Iris pigment epithelial cell (primary cell): ENCODE measurements around the gene UMAD1.
"Not testable (repeated sequence)": the region's sequence is repeated elsewhere in the genome, so short reads cannot be mapped to it uniquely, and the experiment has no call there.

Experiments
- DNase-seq: peaks from one replicate; pipeline ENCODE4 v3.0.0-alpha.2; 2011; ENCODE audit warnings: low read depth

Gene UMAD1

GRCh38 chr7:7798510-7798909, 158.0 kb downstream of the UMAD1 start:
- no peak for DNase-seq

- DNase-seq: peak; percentile 50
These were observed 158.6 kb downstream of the UMAD1 start for GRCh38 chr7:7799138-7799537.

DNA sequence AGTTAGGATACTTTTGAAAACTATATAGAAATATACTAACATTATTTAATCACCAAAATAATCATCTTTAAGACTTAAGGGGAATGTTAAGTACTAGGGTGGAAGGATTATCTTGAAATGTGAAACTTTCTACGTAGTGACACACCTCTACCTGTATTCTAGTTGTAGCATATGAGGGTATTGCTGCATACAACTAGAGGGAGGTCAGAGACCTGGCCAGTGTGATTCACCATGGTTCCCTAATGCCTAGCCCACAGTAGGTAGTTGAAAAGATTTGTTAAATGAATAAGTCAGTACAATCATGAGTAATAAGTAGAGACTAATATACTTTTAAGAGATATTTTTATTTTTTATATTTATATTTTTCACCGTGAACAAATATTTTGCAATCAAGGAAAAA, 162.0 kb downstream of the UMAD1 start:
- DNase-seq: no peak

GRCh38 chr7:7803715-7804178, 163.2 kb downstream of the UMAD1 start:
- DNase-seq: no peak

- not testable (repeated sequence) for DNase-seq
These were observed 164.3 kb downstream of the UMAD1 start for GRCh38 chr7:7804822-7805221.

- DNase-seq: no peak
These were observed 165.1 kb downstream of the UMAD1 start for GRCh38 chr7:7805511-7806153.

GRCh38 chr7:7808156-7808555, 167.6 kb downstream of the UMAD1 start:
- peak; percentile 83 for DNase-seq

GRCh38 chr7:7808626-7809025, 168.1 kb downstream of the UMAD1 start:
- no peak for DNase-seq

- DNase-seq: no peak
These were observed 169.8 kb downstream of the UMAD1 start for GRCh38 chr7:7810380-7810779.

- no peak for DNase-seq
These were observed 170.3 kb downstream of the UMAD1 start for GRCh38 chr7:7810826-7811225.

GRCh38 chr7:7812112-7812511, 171.6 kb downstream of the UMAD1 start:
- DNase-seq: no peak

DNA sequence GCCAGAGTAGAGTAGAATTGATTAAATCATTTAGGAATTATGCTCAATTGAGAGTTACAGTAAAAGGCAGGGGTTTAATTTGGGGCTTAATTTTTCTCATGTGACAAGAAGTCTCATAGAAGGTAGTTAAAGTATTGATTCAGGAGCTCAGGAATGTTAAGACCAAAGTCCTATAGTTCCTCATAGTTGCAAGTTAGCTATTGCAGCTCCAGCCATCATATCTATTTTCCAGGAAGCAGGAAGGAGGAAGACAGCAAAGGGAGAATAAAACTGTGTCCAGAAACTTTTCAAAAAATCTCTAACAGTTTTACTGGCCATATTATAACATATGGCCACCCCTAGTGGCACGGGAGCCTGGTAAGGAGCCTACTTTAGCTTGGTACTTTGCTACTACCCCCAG, 174.8 kb downstream of the UMAD1 start:
- DNase-seq: no peak

GRCh38 chr7:7816084-7816483, 175.5 kb downstream of the UMAD1 start:
- no peak for DNase-seq

DNA sequence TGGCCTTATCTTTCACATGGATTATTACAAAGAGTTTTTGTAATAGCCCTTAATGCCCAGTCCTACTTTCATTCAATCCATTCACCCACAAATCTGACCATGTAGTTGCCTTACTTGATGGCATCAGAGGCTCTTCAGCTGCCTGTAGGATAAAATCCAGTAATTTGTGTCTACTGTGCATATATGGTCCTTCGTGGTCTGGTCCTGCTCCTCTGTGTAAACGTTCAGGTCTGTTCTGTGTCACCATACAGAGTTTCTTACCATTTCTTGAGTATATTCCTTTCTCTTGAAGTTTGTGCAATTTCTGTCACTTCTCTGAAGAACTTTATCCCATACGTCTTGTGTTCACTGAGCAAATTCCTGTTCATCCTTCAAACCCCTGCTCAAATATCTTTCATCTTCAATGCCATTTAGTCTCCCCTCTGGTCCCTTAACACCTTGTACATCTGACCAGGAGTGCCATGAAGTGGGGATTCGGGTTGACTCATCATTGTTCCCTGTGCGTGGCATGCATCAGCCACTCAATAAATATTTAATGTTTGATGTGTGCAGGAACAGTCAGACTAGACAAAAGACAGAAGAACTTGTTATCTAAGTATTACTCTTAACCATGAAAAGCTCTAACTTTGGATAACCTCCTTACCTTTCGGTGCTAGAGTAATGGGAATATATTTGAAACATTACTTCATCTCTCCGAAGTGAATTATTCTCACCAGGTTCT, 176.4 kb downstream of the UMAD1 start:
- no peak for DNase-seq

DNA sequence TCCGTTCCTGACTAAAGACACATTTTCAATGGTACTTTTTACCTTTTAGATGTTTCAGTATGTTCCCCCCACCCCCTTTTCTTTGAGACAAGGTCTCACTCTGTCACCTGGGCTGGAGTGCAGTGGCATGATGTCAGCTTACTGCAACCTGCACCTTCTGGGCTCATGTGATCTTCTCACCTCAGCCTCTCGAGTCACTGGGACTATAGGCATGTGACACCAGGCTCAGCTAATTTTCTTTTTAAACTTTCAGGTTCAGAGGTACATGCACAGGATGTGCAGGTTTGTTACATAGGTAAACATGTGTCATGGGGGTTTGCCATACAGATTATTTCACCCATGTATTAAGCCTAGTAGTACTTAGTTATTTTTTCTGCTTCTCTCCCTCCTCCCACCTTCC, 177.2 kb downstream of the UMAD1 start:
- DNase-seq: no peak

- not testable (repeated sequence) for DNase-seq
These were observed 177.6 kb downstream of the UMAD1 start for GRCh38 chr7:7818179-7818578.

GRCh38 chr7:7819442-7820247, 179.1 kb downstream of the UMAD1 start:
- DNase-seq: no peak

- DNase-seq: no peak
These were observed 179.9 kb downstream of the UMAD1 start for GRCh38 chr7:7820409-7820808.

DNA sequence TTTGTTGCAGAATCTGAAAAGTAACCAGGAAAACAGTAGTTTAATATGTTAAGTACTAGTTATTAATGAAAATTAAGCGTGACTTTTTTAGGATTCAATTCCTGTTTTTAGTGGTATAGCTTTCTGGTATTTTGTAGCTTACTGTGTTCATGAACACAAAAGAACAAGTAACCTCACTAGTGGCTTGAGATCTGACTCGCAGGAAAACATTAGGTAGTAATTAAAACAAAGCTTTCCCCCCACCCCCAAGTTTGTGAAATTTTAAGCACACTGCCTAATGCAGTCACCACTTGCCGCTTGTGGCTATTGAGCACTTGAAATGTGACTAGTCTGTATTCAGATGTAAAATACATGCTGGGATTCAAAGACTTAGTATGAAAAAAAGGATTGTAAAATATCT, 180.4 kb downstream of the UMAD1 start:
- DNase-seq: no peak

DNA sequence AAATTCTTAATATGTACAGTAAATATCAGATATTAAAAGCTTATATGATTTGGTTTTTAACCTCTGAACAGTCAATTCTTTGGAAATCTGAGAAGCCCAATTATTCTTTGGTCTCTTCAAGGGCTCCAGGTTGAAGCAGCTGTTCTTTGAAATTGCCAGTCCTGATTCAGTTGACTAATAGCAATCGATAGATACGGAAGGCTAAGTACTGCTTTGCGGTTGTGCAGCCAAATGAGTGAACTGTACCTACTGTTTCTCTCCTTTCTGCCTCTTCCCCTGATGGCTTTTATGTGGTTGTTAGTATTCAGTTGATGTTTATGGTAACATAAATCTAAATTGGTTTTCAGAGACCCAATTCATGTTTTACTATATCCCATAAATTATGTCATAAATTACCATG, 181.0 kb downstream of the UMAD1 start:
- no peak for DNase-seq

DNA sequence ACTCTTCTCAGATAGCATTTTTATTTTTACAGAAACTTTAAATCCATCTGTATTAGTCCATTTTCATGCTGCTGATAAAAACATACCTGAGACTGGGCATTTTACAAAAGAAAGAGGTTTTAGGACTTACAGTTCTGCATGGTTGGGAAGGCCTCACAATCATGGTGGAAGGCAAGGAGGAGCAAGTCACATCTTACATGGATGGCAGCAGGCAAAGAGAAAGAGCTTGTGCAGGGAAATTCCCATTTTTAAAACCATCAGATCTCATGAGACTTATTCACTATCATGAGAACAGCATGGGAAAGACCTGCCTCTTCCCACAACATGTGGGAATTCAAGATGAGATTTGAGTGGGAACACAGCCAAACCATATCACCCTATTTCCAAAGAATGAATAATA, 184.7 kb downstream of the UMAD1 start:
- DNase-seq: not testable (repeated sequence)

DNA sequence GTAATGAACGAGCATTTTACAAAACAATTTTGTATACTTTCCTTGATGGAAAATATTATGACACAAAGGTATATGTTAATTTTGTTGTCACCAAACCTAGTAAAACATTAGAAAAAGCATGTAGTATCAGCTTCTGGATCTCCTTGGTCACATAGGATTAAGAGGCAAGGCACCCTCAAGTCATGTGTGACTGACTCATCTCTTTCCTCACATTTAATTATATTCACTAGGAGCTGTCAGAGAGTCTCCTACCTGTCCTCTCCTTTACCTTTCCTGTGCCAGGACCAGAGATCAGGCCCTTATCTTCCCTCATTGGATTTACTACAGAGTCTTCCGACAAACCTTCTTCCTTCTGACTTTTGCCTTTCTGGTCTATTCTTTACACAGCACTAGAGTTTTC, 189.1 kb downstream of the UMAD1 start:
- DNase-seq: peak; percentile 8
